GM15510 (cell line): ENCODE data around the gene SLX4IP.

Source experiments
- POLR2A ChIP-seq: IDR thresholded peaks from 3 replicates; pipeline ENCODE4 v1.6.1; 2011; ENCODE audit warnings: borderline replicate concordance; ENCODE audit not compliant: insufficient read length; ENCODE audit errors: extremely low read depth

Gene SLX4IP

DNA sequence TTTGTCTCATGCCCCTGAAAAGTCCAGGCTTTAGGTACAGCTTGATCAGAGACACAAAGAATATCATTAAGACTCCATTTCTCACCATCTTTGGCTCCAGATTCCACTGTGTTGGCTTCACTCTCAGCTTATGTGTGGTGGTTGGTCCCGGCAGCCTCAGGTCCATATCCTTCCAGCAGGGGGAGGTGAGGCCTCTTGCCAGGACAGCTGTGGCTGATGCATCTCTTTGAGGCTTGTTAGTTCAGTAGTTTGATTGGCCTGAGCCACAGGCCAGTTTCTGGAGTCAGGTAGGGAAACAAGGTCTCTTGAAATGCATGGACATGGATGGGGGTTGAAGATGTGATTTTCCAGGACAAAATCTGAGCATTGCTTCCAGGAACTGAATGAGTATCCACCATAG lies 176.3 kb downstream of the SLX4IP start:
- TF ChIP-seq POLR2A: no peak

DNA sequence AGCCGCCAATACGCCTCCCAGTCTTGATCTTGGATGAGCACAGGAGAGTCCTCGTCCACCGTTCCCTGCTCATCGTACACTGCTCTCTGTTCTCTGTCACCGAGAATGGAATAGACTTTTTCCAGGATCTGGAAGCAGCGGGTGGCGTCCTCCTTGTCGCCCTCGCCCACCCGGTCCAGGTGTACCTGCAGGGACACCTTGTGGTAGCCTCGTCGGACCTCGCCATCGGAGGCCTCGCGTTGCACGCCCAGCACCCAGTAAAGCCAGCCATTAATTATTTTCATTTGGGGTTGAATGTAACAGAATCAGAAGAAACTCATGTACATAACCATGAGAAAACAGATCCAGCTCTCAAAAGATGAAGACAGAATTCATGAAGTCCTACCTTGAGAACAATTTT lies 178.8 kb downstream of the SLX4IP start:
- no peak for TF ChIP-seq POLR2A

DNA sequence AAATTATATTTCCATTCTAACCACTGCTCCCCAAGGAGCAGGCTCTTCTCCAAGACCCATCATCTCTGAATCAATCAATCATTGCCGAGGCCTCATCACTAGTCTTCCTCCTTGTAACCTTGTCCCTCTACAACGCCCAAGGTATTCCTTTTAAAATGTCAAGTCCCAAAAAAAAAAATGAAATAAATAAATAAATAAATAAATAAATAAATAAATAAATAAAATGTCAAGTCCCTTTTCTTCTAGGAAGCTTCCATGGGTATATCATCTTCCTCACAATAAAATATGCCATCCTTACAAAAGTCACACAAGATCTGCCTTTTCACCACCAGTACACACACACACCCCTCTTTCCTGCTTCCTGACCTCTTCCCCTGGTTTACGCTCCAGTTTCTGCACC lies 181.1 kb downstream of the SLX4IP start:
- TF ChIP-seq POLR2A: no peak

DNA sequence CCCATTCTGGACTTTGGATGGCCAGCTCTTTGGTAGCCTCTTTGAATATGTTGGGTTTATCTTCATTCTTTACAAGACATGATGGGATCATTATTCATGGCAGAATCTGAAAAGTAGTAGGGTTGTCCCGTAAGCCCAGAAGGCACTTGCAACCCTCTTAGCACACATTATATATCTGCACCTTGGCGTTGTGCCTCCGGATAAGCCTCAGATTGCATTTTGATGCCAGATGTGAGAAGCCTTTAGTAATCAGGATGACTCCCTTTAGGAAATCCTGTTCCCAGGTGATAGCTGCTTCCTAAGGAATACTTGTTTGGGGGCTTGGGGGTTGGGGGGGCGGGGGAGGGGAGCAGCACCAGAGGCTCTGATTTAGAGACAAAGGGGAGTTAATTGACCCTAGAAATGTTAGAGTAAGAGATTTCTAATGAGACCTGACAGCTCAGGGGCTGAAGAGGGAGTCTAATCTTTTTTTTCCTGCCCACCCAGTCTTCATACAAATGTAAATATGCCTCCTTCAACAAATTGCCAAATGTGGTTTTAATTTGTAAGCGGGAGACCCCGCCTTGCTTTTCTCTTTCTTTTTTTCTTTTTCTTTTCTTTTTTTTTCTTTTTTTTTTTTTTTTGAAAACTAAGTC lies 183.6 kb downstream of the SLX4IP start:
- no peak for TF ChIP-seq POLR2A

DNA sequence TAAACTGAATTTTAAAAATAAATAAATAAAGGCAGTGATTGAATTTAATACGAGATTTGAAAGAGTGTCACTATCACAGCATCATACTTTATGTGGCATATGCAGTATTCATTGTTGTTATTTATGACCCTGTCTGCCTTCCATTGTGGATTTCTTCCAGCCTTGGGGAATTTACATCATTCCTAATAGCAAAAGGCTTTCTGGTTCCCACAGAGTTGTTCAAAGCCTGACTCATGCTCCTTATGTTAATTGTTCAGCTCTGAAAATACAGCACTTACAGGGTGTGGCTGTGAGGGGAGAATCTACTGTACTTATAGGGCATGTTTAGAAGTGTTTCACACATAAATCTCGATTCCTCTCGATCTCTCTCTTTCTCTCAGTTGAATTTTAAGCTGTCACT lies 184.3 kb downstream of the SLX4IP start:
- no peak for TF ChIP-seq POLR2A

DNA sequence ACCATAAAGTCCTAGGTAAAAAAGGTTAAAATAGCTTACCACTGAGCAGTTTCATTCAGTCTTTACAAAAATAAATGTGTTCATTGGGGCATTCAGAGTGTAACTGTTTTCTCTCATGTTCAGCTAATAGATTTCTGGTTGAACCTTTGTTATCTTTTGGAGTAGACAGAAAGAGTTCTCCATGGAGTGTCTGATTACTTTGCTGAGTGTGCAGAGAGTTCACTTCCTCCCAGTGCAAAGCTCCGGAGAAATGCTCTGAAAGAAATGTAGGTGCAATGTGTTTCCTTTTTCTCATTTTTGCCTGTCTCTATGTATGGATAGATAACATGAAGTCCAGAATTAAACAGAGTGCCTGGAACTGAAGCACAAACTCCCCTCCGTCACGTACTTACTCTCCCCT lies 186.0 kb downstream of the SLX4IP start:
- no peak for TF ChIP-seq POLR2A

DNA sequence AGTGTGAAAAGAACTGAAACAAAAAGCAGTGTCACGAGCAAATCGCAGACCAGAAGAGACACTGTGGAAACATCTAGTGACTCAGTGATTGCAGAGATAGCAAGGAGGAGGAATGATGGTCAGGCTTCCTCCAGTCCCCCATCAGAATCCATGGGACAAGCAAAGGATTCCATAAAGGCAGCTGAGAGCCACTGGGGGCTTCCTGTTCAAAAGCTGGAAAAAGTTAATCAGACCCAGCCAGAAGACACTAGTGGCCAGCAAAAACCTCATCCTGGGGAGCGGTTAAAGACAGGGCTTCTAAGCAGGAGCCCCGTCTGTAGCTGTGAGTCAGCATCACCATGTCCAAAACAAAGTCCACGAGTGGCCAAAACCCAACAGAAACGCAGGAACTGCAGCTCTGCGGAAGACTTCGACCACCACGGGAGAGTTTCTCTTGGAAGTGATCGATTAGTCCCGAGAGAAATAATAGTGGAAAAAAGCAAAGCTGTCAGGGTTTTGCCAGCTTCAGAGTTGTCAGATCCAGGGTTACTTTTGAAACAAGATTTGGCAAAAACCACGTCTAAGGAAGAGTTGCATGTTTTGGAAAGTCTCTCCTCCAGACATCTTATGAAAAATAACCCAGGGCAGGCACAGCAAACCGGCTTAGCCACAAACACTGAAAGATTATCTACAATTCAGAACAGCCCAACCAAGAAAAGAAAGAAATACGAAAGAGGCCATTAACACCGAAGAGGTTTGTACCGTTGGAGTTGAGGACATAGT lies 187.7 kb downstream of the SLX4IP start:
- TF ChIP-seq POLR2A: no peak

DNA sequence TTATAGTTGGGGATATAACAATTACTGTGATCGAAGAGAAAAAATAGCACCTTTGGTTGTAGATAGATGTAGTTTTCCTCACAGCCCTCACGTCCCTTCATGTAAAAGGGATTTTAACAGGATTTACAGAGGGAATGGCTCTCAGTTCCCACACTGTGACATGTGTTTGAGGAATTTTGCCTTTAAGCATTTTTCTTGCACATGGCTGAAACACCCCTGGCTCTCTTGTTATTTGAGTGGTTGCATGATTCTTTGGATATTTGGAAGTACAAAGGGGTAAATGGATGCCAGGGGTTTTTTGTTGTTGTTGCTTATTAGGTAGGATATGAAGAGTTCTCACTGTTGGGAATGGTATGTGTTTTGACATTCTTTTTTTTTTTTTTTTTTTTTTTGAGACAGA lies 190.5 kb downstream of the SLX4IP start:
- TF ChIP-seq POLR2A: no peak

DNA sequence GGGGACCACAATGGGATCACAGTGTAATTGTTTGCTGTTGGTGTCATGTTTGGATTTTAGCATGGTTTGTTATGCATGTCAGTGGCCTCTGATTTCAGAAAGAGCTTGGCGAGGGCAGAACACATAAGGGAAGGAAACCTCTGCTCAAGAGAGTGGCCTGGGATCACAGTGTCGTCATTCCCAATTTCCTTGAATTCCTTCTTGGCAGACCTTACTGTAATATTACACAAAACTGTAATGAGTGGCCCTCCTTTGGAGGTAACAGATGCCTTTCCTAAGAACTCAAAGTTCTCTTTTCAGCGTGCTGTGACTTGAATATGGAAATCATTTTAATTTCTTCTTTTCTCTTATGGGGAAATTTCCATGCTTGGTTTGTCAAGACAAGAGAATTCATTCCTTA lies 191.8 kb downstream of the SLX4IP start:
- no peak for TF ChIP-seq POLR2A

DNA sequence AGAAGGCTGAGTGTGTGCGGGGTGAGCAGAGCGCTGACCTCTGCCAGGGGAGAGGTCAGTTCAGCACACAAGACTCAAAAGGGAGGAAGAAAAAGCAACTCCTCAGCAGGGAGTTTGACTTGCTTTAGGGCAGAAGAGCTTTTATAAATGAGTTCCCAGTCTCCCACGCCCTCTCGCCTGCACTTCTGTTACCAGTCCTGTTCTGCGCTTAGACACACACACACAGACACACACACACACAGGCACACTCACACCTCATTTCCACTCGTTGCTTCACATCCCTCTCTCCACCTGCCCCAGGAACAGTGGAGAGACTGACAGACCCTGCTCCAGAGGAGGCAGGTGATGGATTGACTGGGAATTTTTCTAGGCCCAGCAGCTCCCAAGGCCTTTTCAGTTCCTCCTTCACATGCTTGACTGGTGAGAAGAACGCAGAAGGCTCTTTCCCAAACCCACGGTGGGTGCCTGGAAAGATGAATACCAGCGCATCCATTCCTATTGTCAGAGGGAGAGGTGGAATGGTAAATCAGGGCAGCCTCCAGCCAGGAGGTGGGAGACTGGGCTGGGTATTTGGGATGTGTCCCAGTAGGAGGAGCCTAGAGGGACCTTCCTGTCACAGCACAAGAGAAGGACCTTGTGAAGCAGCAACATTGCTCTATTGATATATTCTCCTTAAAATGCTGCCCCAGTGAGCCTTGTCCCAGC lies 195.0 kb downstream of the SLX4IP start:
- no peak for TF ChIP-seq POLR2A

DNA sequence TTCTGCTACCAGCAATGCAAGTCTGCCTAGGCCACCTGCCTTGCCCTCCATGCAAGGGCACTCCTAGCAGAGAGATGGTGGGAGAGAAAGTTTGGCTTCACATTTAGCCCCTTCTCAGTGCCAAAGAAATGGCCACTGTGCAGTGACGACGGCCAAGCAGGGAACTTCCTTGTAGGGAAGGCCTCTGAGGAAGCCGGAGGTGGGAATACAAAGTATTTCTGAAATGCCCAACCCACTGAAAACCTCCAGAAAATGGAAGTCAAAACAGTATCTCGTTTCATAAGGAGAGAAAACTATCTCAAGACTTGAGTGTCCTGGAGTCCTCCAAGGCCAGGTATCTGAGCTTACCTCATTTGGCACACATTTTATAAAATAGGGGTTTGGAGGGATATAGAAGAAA lies 196.0 kb downstream of the SLX4IP start:
- TF ChIP-seq POLR2A: no peak

DNA sequence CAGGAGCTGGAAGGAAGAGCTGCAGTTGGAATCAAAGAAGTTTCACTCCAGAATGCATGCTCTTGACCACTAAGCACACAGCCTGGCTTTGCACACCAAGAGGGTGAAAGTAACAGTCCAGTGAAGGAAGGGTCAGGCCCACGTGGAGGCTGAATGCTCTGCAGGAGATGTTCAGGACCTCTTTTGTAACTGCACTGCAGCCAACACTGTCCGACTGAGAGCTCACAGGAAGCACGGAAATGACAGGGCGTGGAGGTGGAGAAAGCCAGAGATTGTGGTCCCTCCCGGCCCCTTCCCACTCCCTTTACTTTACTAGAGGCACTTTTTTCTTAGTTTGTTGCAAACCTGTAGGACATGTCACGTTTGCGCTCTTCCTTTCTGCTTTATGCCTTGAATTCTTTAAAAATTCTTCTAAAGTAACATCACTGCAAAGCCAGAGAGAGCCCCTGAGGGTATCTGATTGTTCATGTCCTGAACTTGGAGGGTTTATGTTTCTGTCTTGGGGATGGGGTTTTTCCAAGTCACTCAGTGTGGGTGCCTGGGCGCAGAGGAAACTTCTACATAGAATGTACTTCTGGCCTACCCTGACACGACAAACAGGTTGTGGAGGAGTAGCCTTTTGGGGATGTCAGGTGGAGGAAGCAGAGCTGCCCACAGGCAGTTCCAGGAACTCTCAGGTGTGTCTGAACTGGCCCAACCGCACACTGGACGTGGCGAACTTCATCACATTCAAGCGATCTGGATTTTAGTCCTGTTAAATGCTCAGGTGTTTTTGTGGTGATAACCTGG lies 197.8 kb downstream of the SLX4IP start:
- no peak for TF ChIP-seq POLR2A

DNA sequence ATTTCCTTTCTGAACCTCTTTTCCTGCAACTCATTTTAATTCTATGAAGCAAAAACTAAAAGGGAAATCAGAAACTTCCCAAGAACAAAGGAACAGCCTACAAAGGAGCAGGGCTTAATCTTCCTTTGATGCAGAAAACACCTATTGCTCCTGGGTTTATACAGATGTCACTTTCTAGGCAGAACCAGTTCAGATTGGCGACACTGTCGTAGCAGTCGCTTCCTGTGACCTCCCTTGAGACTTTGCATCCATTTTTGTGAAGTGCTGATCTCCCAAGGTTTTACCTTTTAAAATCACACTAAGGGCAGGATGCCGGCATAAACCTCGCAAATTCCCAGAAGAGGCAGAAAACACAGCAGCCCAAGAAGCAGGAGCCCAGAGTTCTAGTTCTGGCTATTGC lies 198.6 kb downstream of the SLX4IP start:
- TF ChIP-seq POLR2A: no peak

DNA sequence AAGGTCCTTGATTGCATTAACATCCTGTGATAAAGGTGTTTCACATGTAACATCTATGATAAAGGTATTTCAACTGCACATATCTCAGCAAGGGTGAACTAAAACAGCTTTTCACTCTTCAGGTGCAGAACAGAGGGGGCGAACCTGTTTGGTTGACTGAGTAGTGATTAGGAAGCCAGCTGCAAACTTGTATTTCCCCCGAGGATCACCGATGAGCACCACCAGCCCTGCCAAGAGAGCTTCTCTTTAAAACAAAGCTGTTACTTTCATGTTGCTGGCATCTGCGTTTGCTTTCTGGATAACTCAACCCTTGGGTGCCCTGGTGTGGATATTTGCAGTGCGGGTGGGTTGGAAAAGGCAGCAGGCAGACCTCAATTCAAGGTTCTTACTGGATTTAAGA lies 199.1 kb downstream of the SLX4IP start:
- no peak for TF ChIP-seq POLR2A
